ENCODE data around the gene NR1H3.

The NR1H3 gene

DNA sequence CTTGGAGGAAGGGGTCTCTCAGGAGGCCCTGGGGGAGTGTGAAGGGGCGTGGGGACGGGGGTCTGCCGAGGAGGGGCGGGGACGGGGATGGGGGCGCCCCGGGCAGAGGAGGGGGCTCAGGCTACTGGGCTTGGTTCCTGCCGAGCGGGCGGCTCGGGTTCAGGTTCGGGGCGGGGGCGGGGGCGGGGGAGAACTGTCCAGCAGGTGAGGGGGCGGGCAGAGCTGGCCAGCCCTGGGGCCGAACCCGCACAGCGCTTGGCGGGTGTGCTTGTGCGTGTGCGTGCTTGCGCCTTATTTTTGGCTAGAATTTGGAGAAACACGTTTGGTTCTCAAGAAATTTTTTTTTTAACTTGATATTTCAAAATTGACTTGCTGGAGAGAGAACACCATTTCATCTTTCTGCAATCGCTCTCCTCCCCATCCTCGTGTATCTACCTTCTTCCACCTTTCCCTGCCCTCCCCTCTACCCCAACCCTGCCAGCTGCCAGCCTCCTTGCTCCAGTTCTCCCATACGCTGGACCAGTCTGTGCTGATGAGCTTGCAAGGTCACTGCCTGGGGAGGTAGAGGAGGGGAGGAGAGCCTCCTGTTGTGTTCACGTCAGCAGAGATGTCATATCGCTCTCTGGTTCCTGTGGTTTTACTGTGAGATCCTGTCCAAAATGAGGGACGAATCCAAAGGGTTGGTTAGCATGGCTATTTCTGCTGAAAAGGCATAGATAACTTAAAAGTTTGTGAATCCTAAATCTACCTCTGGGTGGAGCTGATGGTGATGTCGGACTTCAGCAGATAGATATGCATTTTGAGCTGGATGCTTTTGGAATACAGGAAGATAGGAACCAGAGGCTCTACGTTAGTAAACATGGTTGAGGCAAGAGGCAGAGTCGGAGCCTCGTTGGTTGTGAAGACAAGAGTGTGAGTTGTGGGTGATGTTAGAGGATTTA, 12.8 kb downstream of the NR1H3 start:
- DNase-seq, result no peak

- DNase-seq, result no peak
Measured at GRCh38 chr11:47271328-47271727, 13.5 kb downstream of the NR1H3 start.

GRCh38 chr11:47271961-47272661, 14.3 kb downstream of the NR1H3 start:
- peak; percentile 16 for DNase-seq

DNA sequence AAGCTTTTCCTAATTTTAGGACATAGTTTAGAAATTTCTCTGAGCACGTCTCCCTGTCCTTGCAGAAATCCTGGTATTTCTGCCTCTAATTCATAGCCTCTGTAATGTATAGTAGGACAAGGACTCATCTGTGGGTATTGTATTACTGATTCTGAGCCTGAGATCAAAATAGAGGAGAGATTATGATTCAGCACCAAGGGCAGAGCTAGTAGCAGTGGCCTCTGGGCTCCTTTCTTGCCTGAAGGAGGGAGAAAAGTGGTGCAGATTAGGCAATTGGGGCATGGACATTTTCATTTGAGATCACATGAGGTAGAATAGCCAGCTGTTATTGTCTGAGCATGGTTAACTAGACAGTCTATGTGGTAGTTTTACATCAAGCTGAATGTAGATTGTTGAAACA, 14.9 kb downstream of the NR1H3 start:
- DNase-seq, result no peak

GRCh38 chr11:47274495-47275235, 16.9 kb downstream of the NR1H3 start:
- DNase-seq, result no peak

DNA sequence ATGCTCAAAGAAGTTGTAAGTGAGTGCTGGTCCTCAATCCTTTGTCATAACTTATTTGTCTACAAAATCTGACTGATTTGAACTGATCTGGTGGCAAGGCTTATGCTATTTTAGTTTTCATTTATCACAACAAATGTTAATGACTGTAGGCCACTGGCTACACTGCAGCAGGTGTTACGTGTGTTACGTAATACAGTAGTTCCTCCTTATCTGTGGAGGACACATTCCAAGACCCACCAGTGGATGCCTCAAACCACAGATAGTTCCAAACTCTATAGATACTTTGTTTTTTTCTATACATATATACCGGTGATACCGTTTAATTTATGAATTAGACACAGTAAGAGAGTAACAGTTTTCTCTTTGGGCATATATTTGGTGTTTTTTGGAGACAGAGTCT, 19.1 kb downstream of the NR1H3 start:
- no peak for DNase-seq

DNA sequence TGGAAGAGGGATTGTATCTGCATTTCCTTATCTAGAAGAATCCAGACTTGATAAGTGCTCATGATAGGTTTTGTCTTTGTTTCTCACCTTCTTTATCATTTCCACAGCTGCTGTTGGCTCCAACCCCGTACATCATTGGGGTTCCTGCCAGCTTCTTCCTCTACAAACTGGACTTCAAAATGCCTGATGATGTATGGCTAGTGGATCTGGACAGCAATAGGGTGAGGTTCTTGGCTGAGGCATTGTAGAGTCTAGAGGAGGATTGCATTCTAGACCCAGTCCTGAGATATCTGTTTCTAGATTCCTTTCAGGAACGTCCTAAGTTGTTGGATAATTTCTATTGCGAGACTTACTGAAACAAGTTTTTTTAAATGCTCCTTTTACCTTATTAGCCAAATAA, 20.3 kb downstream of the NR1H3 start:
- no peak for DNase-seq

- no peak for DNase-seq
Measured at GRCh38 chr11:47278769-47279168, 21.0 kb downstream of the NR1H3 start.

GRCh38 chr11:47280099-47280498, 22.3 kb downstream of the NR1H3 start:
- DNase-seq, result no peak

- no peak for DNase-seq
Measured at GRCh38 chr11:47280860-47281259, 23.1 kb downstream of the NR1H3 start.

DNA sequence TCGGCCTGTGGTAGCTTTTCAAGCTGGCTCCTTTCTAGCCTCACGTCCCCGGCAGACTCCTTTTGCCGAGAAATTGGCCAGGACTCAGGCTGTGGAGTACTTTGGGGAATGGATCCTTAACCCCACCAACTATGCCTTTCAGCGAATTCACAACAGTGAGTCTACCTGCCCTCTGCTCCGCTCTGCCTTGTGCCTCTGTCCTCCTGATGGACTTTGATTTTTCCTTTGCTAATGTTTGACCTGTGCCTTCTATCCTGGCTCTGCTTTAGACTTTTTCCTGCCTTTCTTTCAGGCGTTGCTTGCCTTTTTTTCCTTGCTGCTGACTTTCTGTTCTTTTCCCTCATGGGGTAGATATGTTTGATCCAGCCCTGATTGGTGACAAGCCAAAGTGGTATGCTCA, 24.7 kb downstream of the NR1H3 start:
- no peak for DNase-seq

DNA sequence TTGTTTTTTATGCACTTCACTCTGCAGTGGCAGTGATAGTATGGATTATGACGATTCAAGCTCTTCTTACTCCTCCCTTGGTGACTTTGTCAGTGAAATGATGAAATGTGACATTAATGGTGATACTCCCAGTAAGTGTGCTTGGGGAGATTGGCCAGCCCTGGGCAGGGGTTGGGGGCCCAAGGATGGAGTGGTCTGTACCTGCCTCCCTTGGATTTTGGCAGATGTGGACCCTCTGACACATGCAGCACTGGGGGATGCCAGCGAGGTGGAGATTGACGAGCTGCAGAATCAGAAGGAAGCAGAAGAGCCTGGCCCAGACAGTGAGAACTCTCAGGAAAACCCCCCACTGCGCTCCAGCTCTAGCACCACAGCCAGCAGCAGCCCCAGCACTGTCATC, 26.4 kb downstream of the NR1H3 start:
- DNase-seq, result no peak

- no peak for DNase-seq
Measured at GRCh38 chr11:47285969-47286770, 28.4 kb downstream of the NR1H3 start.

- DNase-seq, result no peak
Measured at GRCh38 chr11:47288066-47288465, 30.3 kb downstream of the NR1H3 start.

DNA sequence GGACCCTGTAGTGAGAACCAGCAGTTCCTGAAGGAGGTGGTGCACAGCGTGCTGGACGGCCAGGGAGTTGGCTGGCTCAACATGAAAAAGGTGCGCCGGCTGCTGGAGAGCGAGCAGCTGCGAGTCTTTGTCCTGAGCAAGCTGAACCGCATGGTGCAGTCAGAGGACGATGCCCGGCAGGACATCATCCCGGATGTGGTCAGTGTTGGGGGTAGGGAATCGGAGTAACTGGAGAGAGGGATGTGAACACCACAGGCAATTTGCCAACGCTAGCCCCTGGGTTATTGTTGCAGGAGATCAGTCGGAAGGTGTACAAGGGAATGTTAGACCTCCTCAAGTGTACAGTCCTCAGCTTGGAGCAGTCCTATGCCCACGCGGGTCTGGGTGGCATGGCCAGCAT, 32.1 kb downstream of the NR1H3 start:
- no peak for DNase-seq

DNA sequence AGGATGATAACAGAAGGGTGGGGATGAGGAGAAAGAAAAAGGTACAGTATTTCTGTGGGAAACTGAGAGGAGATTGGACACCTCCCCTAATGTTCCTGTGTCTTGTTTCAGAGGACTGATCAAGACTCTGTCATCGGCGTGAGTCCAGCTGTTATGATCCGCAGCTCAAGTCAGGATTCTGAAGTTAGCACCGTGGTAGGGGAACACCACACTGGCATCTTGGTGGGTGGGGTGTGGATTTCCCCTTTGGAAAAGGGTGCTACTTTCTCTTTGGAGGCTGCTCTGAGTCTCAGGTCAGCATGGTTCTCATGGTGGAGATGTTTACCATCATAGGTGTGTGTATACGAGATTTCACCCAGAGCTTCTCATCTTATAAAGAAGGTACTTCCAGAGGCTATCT, 37.6 kb downstream of the NR1H3 start:
- no peak for DNase-seq

DNA sequence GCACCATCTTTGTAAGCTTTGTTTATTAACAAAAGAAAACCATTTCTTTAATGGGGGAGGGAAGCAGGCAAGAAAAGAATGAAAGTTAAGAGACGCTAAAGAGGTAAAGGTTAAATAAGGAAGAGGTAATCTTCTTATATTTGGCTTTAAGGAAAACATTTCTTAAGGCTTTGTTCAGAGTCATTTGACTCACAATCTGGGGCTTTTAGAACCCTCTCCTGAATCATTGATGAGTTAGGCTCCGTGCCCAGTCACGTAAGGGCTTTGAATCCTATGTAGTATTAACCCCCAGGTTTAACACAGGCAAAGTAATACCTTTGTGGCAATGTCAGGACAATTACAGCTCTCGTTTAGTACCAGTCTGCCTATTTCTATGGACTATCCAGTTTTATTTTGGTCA, 38.2 kb downstream of the NR1H3 start:
- DNase-seq, result no peak

DNA sequence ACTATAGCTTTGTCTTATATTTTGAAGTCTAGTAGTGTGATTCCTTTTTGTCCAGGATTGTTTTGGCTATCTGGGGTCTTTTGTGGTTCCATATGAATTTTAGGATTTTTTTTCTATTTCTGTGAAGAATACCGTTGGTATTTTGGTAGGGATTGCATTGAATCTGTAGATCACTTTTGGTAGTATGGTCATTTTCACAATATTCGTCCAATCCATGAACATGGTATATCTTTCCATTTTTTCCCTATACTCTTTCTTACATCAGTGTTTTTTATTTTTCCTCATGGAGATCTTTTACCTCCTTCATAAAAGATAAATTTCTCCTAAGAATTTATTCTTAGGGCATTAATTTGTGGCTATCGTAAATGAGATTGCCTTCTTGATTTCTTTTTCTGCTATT, 41.3 kb downstream of the NR1H3 start:
- no peak for DNase-seq

DNA sequence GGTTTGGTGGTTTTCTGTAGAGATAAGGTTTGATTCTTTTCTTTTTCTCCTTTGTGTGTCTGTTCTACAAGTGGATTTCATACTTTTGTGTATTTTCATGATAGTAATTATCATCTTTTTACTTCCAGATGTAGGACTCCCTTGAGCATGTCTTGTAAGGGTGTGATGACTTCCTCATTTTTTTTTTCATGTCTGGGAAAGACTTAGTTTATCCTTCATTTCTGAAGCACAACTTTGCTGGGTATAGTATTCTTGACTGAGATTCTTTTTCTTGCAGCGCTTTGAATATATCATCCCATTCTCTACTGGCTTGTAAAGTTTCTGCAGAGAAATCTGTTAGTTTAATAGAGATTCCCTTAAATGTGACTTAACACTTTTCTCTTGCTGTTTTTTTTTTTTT, 45.1 kb downstream of the NR1H3 start:
- no peak for DNase-seq

- DNase-seq, result no peak
Measured at GRCh38 chr11:47305734-47306483, 48.1 kb downstream of the NR1H3 start.

DNA sequence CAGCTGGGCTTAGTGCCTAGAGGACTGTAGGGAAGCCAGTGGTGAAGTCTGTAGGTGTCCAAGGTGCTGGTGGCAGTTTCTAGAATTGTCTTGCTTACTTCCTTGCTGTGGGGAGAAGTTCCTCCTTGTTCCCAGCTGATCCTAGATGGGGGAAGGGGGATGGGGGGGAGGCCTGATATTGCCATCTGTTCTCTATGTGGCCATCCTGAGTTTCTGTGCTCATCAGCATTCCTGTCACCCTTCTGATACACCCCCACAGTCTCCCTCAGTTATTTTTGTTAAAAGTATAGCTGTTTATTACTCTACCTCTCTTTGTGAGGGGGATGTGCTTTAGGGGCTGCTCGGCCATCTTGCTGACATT, 48.7 kb downstream of the NR1H3 start:
- no peak for DNase-seq
